ENCODE data around the gene UTS2R.

UTS2R gene

DNA sequence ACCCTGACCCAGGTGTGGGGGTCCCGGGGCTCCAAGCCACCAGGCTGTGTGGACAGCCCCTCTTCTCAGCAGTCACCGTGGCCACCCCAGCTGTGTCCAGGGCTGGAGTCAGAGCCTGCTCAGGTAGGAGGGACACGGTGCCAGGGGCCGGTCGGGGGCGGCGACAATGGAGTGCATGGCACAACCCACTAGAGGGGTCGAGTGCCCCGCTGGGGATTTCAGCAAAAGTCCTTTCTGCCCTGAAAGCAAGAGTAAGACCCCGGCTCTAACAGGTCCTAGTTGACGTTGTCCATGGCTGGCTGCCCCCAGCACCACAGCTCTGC, 11.3 kb downstream of the UTS2R start:
- TF ChIP-seq GATA1 (IDR thresholded peaks at IDR 0.05; ENCODE audit: low read depth, low read length), result no peak
- TF ChIP-seq POLR2A (IDR thresholded peaks at IDR 0.05; ENCODE audit: low read length), result no peak
- no peak for DNase-seq

DNA sequence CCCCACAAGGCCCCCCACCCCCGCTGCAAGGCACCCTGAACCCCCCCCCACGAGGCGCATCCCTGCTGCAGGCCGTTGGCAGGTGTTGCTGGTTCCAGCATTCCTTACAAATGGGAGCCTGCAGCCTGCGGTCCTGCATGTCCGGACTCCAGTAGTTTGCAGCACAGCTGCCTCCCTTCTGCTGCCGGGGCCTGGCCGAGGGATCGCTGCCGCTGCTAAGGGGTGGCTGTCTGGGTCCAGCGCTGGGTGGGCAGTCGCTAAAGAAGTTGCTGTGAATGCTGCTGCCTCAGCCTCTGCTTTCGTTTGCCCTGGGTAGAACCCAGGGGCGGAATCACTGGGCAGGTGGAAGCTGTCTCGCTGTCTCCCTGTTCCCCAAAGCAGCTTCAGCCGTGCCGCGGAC, 11.8 kb downstream of the UTS2R start:
- DNase-seq, result no peak
- TF ChIP-seq POLR2A (IDR thresholded peaks at IDR 0.05; ENCODE audit: low read length), result no peak
- TF ChIP-seq GATA1 (IDR thresholded peaks at IDR 0.05; ENCODE audit: low read depth, low read length), result no peak

DNA sequence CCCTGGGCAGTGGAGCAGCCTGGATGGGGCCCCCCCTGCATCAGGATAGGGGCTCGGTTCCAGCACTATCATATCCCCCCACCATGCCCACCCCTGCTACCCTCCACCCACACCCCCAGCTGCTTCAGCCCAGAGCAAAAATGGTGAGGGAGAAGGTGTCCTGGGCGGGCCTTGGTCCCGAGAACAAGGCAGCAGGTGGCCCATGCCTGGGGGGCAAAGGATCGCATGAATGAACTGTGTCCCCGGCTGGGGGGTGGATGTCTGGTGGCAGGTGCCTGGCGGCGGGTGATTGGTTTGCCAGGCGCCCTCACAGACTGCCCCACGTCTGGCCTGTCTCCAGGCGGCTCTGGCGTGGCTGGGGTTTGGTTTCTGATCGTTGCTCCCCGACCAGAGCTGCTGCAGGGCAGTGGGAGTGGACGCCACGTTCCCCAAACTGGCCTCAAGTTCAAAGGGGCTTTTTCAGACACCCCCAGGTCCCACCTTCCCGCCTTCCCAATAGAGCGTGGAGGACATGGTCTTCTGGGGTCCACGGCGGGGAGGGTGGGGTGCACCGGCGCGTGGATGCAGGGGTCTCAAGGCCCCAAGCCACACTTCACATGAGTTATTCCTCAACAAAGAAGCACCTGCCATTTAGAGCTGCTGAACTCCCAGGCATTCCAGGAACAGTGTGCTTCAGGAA, 12.6 kb downstream of the UTS2R start:
- TF ChIP-seq POLR2A (IDR thresholded peaks at IDR 0.05; ENCODE audit: low read length), result no peak
- no peak for TF ChIP-seq GATA1 (IDR thresholded peaks at IDR 0.05; ENCODE audit: low read depth, low read length)
- no peak for DNase-seq

DNA sequence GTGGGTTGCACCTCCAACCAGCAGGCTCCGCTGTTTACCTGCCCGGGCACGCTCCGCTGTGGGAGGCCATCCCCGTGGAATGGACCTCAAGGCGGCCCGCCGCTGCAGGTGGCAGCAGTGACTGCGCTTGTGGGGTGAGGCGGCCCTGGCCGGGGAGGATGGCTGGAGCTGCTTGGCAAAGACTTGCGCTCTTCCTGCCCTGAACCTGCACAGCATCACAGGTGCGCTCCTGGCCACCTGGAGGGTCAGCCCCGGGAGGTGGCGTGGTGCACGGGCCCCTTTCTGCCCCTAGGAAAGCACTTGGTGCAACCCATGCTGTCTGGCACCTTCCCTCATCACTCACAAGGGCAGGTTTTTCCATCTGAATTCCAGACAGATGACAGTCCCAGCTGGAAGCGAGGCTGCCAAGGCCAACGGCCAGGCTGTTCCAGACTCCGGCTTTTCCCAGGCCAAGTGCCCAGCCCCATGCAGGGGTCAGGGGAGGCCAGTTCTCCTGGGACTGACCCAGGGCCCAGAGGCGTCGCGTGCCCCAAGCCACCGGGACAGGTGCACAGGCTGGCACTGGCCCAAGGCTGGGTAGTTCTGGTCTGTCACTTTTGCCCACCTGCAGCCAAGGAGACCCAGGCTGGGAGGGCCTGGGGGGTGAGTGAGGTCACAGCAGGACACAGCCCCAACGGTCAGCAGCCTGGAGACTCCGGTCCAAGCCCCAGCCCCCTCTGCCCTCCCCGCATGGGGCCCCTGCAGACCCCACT, 13.3 kb downstream of the UTS2R start:
- TF ChIP-seq POLR2A (IDR thresholded peaks at IDR 0.05; ENCODE audit: low read length) (no peak), GATA1 (IDR thresholded peaks at IDR 0.05; ENCODE audit: low read depth, low read length) (no peak)
- peak in 1 of 2 experiments; percentile 17 for DNase-seq

DNA sequence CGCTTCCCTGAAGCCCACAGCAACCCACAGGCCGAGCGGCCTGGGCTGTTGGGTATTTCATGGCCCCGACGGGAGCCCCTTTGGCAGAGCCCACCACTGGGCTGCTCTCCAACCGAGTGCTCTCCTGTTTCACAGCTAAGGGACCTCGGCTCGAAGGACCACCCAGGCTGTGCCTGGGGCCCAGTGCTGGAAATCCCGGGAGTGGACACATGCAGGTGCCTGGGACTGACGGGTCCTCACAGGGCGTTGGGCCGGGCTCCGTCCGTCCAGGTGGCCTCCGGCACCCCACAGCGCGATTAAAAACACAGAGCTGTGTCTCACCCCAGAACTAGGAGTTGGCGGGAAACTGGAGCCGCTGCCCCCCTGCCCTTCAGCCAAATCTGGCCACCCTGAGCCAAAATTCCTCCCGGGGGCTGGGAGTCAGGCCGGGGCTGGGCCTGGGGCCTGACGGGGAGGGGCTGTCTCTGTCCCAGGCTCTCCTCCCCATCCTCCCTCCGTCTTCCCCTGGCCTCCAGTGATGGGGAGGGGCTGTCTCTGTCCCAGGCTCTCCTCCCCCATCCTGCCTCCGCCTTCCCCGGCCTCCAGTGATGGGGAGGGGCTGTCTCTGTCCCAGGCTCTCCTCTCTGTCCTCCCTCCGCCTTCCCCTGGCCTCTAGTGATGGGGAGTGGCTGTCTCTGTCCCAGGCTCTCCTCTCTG, 14.1 kb downstream of the UTS2R start:
- no peak for DNase-seq

DNA sequence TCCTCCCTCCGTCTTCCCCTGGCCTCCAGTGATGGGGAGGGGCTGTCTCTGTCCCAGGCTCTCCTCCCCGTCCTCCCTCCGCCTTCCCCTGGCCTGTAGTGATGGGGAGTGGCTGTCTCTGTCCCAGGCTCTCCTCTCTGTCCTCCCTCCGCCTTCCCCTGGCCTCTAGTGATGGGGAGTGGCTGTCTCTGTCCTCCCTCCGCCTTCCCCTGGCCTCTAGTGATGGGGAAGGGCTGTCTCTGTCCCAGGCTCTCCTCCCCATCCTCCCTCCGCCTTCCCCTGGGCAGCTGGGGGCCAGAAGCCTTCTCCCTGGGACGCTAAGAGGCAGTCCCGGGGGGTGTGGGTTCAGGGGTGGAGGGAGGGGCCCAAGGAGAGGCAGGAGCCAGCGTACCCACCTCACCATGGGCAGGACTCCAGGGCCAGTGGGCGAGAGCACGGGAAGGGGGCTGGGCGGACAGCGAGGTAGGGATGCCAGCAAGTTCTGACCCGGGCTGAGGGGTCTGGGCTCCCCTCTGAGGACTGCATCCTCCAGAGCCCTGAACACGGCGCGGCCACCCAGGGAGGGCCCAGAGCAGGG, 14.8 kb downstream of the UTS2R start:
- DNase-seq, result no peak
- TF ChIP-seq GATA1 (IDR thresholded peaks at IDR 0.05; ENCODE audit: low read depth, low read length) (no peak), POLR2A (IDR thresholded peaks at IDR 0.05; ENCODE audit: low read length) (no peak)

More for the DNA sequence above, 14.1 kb downstream of the UTS2R start:
- no peak for TF ChIP-seq POLR2A (IDR thresholded peaks at IDR 0.05; ENCODE audit: low read length)
- no peak for TF ChIP-seq GATA1 (IDR thresholded peaks at IDR 0.05; ENCODE audit: low read depth, low read length)

DNA sequence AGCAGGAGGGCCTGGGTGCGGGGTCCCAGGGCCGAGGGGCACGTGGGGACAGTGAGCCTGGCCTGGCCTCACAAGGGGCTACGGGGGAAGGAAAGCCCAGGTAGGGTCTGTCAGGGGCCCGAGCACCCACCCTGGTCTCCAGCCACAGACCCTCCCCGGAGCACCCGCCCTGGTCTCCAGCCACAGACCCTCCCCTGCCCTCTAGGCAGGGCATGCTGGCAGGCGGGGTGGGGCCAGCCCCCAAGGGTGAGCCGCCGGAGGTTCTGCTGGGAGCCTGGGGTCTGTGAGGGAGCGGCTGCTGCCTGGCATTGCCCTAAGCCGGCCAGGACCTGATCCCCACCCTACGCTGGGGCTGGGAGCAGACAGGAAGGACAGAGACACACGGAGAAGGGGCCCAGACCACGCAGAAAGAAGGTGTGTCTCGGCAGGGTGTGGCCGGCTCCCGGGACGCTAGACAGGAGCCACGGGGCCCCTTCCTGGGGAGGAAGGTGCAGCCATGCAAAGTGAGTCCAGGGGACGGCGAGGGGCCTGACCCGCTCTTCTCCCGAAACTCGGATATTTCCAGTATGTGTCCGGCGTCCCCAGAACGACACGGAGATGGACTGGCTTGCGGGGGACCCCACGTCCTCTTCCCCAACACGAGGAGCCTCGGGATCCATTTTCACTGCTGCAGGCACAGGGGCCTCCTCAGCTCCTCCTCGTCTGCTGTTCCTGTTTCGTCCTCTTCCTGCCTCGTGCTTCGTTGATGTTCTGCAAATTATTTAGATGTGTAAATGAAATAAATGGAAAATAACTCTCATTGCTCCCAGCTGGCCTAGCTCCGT, 15.5 kb downstream of the UTS2R start:
- TF ChIP-seq GATA1 (IDR thresholded peaks at IDR 0.05; ENCODE audit: low read depth, low read length) (no peak), POLR2A (IDR thresholded peaks at IDR 0.05; ENCODE audit: low read length) (no peak)
- DNase-seq, result no peak

DNA sequence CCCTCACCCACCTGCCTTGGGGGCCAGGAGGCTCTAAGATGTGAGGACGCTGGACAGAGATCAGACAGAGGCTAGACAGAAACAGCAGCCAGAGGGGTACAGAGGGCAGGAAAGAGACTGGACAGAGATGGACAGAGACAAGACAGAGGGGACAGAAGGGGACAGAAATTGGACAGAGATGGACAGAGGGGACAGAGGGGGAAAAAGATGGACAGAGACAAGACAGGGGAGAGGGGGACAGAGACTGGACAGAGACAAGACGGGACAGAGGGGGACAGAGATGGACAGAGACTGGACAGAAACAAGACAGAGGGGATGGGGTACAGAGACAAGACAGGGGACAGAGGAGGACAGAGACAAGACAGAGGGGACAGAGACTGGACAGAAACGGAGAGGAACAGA, 16.1 kb downstream of the UTS2R start:
- DNase-seq, result no peak
- TF ChIP-seq GATA1 (IDR thresholded peaks at IDR 0.05; ENCODE audit: low read depth, low read length), result no peak
- no peak for TF ChIP-seq POLR2A (IDR thresholded peaks at IDR 0.05; ENCODE audit: low read length)

DNA sequence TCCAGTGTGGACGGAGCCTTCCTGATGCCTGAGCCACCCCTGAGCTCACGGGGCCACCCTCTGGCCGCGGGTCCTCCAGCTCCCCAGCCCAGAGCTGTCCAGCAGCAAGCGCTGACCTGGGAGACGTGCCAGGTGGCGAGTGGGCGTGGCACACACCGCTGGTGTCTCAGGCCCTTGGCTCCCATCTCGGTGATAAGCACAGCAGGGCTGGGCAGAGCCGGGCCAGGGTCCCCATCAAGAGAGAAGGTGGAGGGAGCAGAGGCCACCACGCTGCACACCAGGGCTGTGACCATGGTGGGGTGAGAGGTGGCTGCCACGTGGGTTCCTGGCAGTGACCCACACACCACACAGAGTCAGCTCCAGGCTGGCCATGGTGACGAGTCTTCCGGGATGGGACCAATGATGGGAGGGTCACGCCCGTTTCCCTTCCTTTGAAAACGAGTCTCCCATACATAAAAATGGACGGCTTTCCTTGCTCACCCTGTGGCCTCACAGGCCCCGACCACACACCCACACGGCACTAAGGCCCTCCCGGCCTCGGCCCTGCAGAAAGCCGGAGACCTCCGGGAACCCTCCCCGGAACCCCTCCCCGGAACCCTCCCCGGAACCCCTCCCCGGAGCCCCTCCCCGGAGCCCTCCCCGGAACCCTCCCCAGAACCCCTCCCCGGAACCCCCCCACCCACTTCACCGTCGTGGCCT, 16.8 kb downstream of the UTS2R start:
- TF ChIP-seq GATA1 (IDR thresholded peaks at IDR 0.05; ENCODE audit: low read depth, low read length) (no peak), POLR2A (IDR thresholded peaks at IDR 0.05; ENCODE audit: low read length) (no peak)
- peak; percentile 39 to 52 for DNase-seq

DNA sequence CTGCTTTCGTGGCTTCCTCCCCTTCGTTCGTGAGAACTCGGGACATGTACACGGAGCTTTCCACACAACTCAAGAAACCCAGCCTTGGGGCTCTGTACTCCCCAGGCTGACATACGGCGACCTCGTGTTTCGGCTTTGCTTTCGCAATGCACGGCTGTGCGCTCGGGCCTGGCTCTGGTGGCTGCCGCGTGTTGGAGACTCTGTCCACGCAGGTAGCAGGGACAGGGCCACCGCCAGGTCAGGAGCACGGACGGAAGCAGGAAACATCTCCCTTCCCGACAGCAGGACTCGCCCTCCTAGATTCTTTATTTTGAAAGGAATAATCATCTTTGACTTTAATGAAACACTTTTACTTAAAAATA, 17.3 kb downstream of the UTS2R start:
- no peak for TF ChIP-seq GATA1 (IDR thresholded peaks at IDR 0.05; ENCODE audit: low read depth, low read length)
- TF ChIP-seq POLR2A (IDR thresholded peaks at IDR 0.05; ENCODE audit: low read length), result no peak
- no peak for DNase-seq

DNA sequence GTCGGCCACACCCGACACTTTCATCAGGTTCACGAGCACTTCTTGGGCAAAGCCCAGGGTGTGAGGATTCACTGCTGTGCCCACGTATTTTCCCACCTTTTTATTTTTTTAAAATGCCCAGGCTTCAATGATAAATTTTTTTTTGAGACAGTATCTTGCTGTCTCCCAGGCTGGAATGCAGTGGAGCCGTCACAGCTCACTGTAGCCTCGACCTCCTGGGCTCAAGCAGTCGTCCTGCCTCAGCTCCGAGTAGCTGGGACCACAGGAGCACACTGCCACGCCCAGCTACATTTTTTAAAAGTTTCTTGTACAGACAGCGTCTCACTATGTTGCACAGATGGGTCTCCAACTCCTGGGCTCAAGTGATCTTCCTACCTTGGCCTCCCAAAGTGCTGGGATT, 17.8 kb downstream of the UTS2R start:
- TF ChIP-seq POLR2A (IDR thresholded peaks at IDR 0.05; ENCODE audit: low read length) (no peak), GATA1 (IDR thresholded peaks at IDR 0.05; ENCODE audit: low read depth, low read length) (no peak)
- no peak for DNase-seq

DNA sequence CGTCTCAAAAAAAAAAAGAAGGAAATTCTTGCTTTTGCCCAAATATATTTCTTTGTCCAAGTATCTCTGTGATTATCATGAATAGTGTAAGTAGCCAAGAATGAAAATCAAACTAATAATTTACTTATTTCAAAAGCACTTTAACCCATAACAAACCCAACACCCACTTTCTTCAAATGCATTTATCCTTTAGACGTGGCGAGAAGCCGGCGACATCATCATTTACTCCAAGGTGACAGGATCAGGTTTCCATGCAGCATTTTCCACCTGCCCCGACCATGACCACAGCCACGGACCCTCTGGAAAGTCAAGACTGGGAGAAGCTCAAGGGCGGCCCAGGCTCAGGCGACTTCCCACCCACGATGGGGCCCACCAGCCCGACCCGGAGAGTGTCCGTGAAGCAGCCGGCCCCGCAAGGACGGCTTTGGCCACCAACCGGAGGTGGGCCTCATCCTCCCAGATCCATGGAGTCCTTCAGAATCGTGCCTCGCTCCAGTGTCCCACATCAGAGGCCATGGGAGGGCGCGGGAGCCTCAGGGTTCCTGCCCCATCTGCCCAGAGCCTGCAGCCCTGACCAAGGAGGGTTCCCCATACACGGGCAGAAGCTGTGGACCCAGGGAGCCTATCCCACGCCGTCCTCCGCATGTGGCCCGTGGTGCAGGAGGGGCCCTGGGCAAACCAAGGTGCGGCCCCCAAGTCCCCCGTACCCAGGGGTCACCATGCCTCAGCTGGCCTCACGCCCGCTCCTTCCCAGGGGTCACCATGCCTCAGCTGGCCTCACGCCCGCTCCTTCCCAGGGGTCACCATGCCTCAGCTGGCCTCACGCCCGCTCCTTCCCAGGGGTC, 18.7 kb downstream of the UTS2R start:
- no peak for TF ChIP-seq GATA1 (IDR thresholded peaks at IDR 0.05; ENCODE audit: low read depth, low read length)
- TF ChIP-seq POLR2A (IDR thresholded peaks at IDR 0.05; ENCODE audit: low read length), result no peak

More for the DNA sequence above, 18.7 kb downstream of the UTS2R start:
- no peak for DNase-seq

Measured in erythroblast (primary cell).